GM12878 (cell line): ENCODE data around the gene PTGR3. TPM values are rescaled to one million over a fixed set of nuclear protein-coding genes. Genes with fewer than 3 reads are reported as not detected.

Source experiments
- ATAC-seq: fragments of 200-7000 bp; cut with Tn5 transposase; 3 replicates; pipeline ENCODE4 v1.9.1; 2020; ENCODE audit warnings: mild to moderate bottlenecking, moderate library complexity
- BruUV-seq: library from RNA; stranded (reverse); fragments of 400-500 nt; replicated peaks from 2 replicates; lab custom pipeline; 2021; lab: Mats Ljungman, UMichigan
- CTCF ChIA-PET: fragments of 300-600 bp; sonication (Branson Sonifier 250); formaldehyde crosslinking; extraction: SDS; loops from one replicate; lab custom pipeline; 2021; ENCODE audit warnings: inconsistent platforms; lab: Yijun Ruan, JAX
- POLR2A ChIA-PET: fragments of 350-600 bp; formaldehyde crosslinking; extraction: SDS; loops from one replicate; lab custom pipeline; 2021; ENCODE audit warnings: inconsistent platforms; lab: Charles Lee
- RAD21 ChIA-PET: fragments of 300-600 bp; sonication (Branson Sonifier 250); formaldehyde crosslinking; loops from one replicate; lab custom pipeline; 2023; ENCODE audit warnings: antibody characterized with exemption; ENCODE audit not compliant: unreplicated experiment; lab: Charles Lee
- SMC1A ChIA-PET: fragments of 300-600 bp; sonication (Branson Sonifier 250); formaldehyde crosslinking; loops from one replicate; lab custom pipeline; 2023; ENCODE audit not compliant: unreplicated experiment, uncharacterized antibody; lab: Charles Lee
- DNase-seq: peaks from one replicate; pipeline ENCODE4 v3.0.0-alpha.2; 2011; ENCODE audit warnings: low read depth, low spot score
- FAIRE-seq: peaks from 3 replicates; lab custom pipeline; 2011; peaks lifted over from hg19 to GRCh38; lab: Jason Lieb, UNC
- H2AFZ ChIP-seq: 2 replicates; pipeline ENCODE4 v1.6.0; 2011; ENCODE audit warnings: low read depth, low read length, control low read depth; ENCODE audit not compliant: control insufficient read depth
- H3K27ac ChIP-seq: 2 replicates; pipeline ENCODE4 v1.5.1; 2011; ENCODE audit warnings: control low read depth; ENCODE audit not compliant: control insufficient read depth, insufficient read depth
- H3K27me3 ChIP-seq, 2 experiments: replicated peaks in 1 of 2; 2 replicates each; pipeline versions ENCODE4 v1.6.0 to v1.6.1; 2011; ENCODE audit warnings: low read length in 1 of 2; ENCODE audit not compliant: control insufficient read depth in 2 of 2, insufficient read depth in 2 of 2
- H3K36me3 ChIP-seq, 2 experiments: 2 replicates each; pipeline ENCODE4 v1.5.1; 2011; ENCODE audit warnings: low read length in 1 of 2; ENCODE audit not compliant: control insufficient read depth in 2 of 2, insufficient read depth in 2 of 2
- H3K4me1 ChIP-seq: 2 replicates; pipeline ENCODE4 v1.6.1; 2011; ENCODE audit warnings: mild to moderate bottlenecking, low read length, moderate library complexity, mixed read lengths; ENCODE audit not compliant: control insufficient read depth, insufficient read depth
- H3K4me2 ChIP-seq: 2 replicates; pipeline ENCODE4 v1.6.0; 2011; ENCODE audit warnings: control low read depth; ENCODE audit not compliant: control insufficient read depth, insufficient read depth
- H3K4me3 ChIP-seq: fragments of 200-600 bp; sonication (generic); 2 replicates; pipeline ENCODE4 v1.5.1; 2016
- H3K79me2 ChIP-seq: 2 replicates; pipeline ENCODE4 v1.6.0; 2011; ENCODE audit warnings: low read length; ENCODE audit not compliant: control insufficient read depth, insufficient read depth
- H3K9ac ChIP-seq: 2 replicates; pipeline ENCODE4 v1.8.0; 2011; ENCODE audit warnings: low read length, control low read depth, mixed read lengths; ENCODE audit not compliant: control insufficient read depth, insufficient read depth
- H3K9me3 ChIP-seq: replicated peaks from 3 replicates; pipeline ENCODE4 v1.5.1; 2011; ENCODE audit warnings: mild to moderate bottlenecking, low read length; ENCODE audit not compliant: control insufficient read depth, insufficient read depth
- H4K20me1 ChIP-seq: 2 replicates; pipeline ENCODE4 v1.6.0; 2011; ENCODE audit not compliant: control insufficient read depth, insufficient read depth
- E2F8 ChIP-seq: fragments of 450-650 bp; IDR thresholded peaks from 2 replicates; pipeline ENCODE4 v1.6.1; 2018; ENCODE audit warnings: mild to moderate bottlenecking, low read depth, moderate library complexity; ENCODE audit not compliant: partially characterized antibody
- ETV6 ChIP-seq, 2 experiments: fragments of 450-650 bp in 1 of 2; IDR thresholded peaks in 1 of 2; conservative IDR thresholded peaks in 1 of 2; 2 replicates each; pipeline ENCODE4 v1.6.1; 2014; ENCODE audit warnings: antibody characterized with exemption in 1 of 2, borderline replicate concordance in 1 of 2, low read depth in 1 of 2, mild to moderate bottlenecking in 1 of 2, moderate library complexity in 1 of 2
- HDAC2 ChIP-seq: fragments of 200-600 bp; sonication (generic); IDR thresholded peaks from 2 replicates; pipeline ENCODE4 v1.6.1; 2017
- NR2F1 ChIP-seq: fragments of 450-650 bp; conservative IDR thresholded peaks from 2 replicates; pipeline ENCODE4 v1.6.1; 2017; ENCODE audit warnings: mild to moderate bottlenecking
- POLR2A ChIP-seq: IDR thresholded peaks from 2 replicates; pipeline ENCODE4 v1.6.1; 2011; ENCODE audit warnings: low read depth, mild to moderate bottlenecking, low read length
- SPI1 ChIP-seq: IDR thresholded peaks from 2 replicates; pipeline ENCODE4 v1.6.1; 2011; ENCODE audit warnings: low read depth, mild to moderate bottlenecking, low read length, moderate library complexity, borderline replicate concordance; ENCODE audit not compliant: insufficient read depth
- WGBS: methylation state at CpG from one replicate; pipeline ENCODE4 v1.1.6; 2016; ENCODE audit warnings: low lambda C conversion rate; ENCODE audit not compliant: insufficient replicate concordance, insufficient coverage; ENCODE audit errors: missing lambda C conversion rate; 5-methylcytosine and 5-hydroxymethylcytosine counted together
- in situ Hi-C: fragments of 300-500 bp; cut with MboI; formaldehyde crosslinking; loops from 9 replicates; pipeline ENCODE4 v1.14.3; 2018; ENCODE audit warnings: mixed read lengths
- intact Hi-C: fragments of 100-400 bp; cut with micrococcal nuclease; formaldehyde crosslinking; loops from one replicate; pipeline ENCODE4 v1.14.2; 2022; ENCODE audit not compliant: unreplicated experiment
- polyA plus RNA-seq, 11 experiments: library from polyadenylated mRNA; depleted of rRNA in 4 of 11; unstranded in 6 of 11; stranded (reverse) in 5 of 11; fragments of >200 nt; fragmentation: Nextera tagmentation in 4 of 11; fragmentation: Illumina TruSeq in 1 of 11; extraction: Ambion mirVana in 4 of 11; extraction: Trizol in 1 of 11; gene quantifications; 1 replicate in 1 of 11; 2 replicates in 10 of 11; pipeline versions ENCODE4 v1.2.1 to v1.2.3, GENCODE V29; 2011 to 2016; ENCODE audit warnings: inconsistent platforms in 2 of 11, missing spikeins in 2 of 11, low read depth in 1 of 11
- total RNA-seq, 4 experiments: library from RNA; depleted of rRNA in 3 of 4; stranded (reverse); fragments of >200 nt in 3 of 4; fragmentation: Illumina TruSeq in 1 of 4; extraction: Trizol in 1 of 4; gene quantifications; 2 replicates each; pipeline versions ENCODE4 v1.2.1 to v1.2.3, GENCODE V29; 2013 to 2021

The PTGR3 gene
- total and polyA plus RNA-seq, 10 of the 15 experiments (the other 5 are each of a cell fraction or from before 2014, with no cell fraction given): 6.2 to 69.8 (median 21.9) TPM

GRCh38 chr18:75249672-75250470 lies 40.9 kb upstream of the PTGR3 start:
- Histone ChIP-seq H3K9me3 (no peaks in the 10 kb centered on the region), H3K27me3 (no peaks in the 10 kb centered on the region), H3K4me1 (peaks cover 14% of the 10 kb centered on the region), H3K27ac (no peak overlapping the region), H3K9ac (no peak overlapping the region), H2AFZ (no peak overlapping the region), H4K20me1 (no peaks in the 10 kb centered on the region), H3K4me2 (no peak overlapping the region), H3K4me3 (no peak overlapping the region), H3K36me3 (no peaks in the 10 kb centered on the region), H3K79me2 (peaks cover 25% of the 10 kb centered on the region)
- no peak for DNase-seq
- intact Hi-C loops: no loop called here
- no TSS peak for BruUV-seq
- CTCF ChIA-PET: interaction anchor here (0.7 kb wide), 1 partner anchor 22 kb away, joined by 3 read pairs; no protein-coding TSS in a partner anchor
- RAD21 ChIA-PET: no interaction called here
- TF ChIP-seq POLR2A: peak; percentile 8; the same call in 1 of the 2 replicates
- TF ChIP-seq HDAC2: no peak
- 0 out of 4 replicates have a peak, but pooled peaks of 1 of the 2 experiments have one; percentile 13 for TF ChIP-seq ETV6 (conservative IDR thresholded peaks at IDR 0.05 in 1 of 2, IDR thresholded peaks at IDR 0.05 in 1 of 2; ENCODE audit: borderline replicate concordance in 1 of 2, low read depth in 1 of 2)
- TF ChIP-seq SPI1: peak; percentile 16; the same call in 1 of the 2 replicates
- no peak for TF ChIP-seq E2F8
- peak; percentile 40; the same call in 1 of the 2 replicates for TF ChIP-seq NR2F1
- POLR2A ChIA-PET: no interaction called here
- no peak for ATAC-seq
- no peak for FAIRE-seq
- 65% methylated on average over 14 of the region's 18 CpGs for WGBS
- in situ Hi-C loops: no loop called here
- SMC1A ChIA-PET: no interaction called here
